ENCODE data around the gene PHF21A. TPM values are rescaled to one million over a fixed set of nuclear protein-coding genes. Genes with fewer than 3 reads are reported as not detected.
"Not testable (repeated sequence)": the region's sequence is repeated elsewhere in the genome, so short reads cannot be mapped to it uniquely, and the experiment has no call there.

Gene PHF21A
- total RNA-seq, 1 donor from 2014 or later: 33.7 TPM

DNA sequence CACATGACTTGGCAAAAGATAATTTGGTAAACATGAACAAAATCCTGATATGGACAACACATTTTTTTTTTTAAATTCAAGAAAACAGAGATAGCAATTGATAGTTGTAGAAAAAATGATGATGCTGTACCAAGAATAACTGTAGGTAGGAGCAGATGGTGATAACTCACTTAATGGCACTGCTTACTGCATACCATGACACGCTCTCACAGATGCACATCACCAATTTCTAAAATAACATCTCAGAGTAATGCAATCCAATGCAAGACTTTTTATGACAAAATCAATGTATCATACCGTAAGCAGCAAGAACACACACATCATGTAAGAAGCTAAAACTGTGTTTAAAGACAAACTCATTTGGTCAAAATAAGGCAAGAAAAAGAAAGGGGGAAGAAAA, 102.6 kb downstream of the PHF21A start:
- Mint-ChIP-seq H3K36me3 (ENCODE audit: low read depth) (peaks cover 7% of the 10 kb centered on the region), H3K27ac (no peak overlapping the region), H3K9me3 (peaks cover 8% of the 10 kb centered on the region), H3K4me1 (no peaks in the 10 kb centered on the region), H3K4me3 (no peak overlapping the region), H3K27me3 (no peaks in the 10 kb centered on the region)
- no peak for DNase-seq
- intact Hi-C loops (cut with micrococcal nuclease): no loop called here

- Mint-ChIP-seq H3K4me3 (no peak overlapping the region), H3K4me1 (no peaks in the 10 kb centered on the region)
Measured at GRCh38 chr11:46017341-46017740, 103.9 kb downstream of the PHF21A start.

GRCh38 chr11:46015941-46016340, 105.3 kb downstream of the PHF21A start:
- intact Hi-C loops (cut with micrococcal nuclease): no loop called here
- no peak for DNase-seq

More at GRCh38 chr11:46017341-46017740, 103.9 kb downstream of the PHF21A start:
- Mint-ChIP-seq H3K36me3 (ENCODE audit: low read depth) (peaks cover 7% of the 10 kb centered on the region), H3K27ac (no peak overlapping the region), H3K27me3 (no peaks in the 10 kb centered on the region), H3K9me3 (peaks cover 8% of the 10 kb centered on the region)
- intact Hi-C loops (cut with micrococcal nuclease): no loop called here
- DNase-seq: no peak

GRCh38 chr11:46014168-46014567, 107.1 kb downstream of the PHF21A start:
- not testable (repeated sequence) for H3K4me1 Mint-ChIP-seq

More at GRCh38 chr11:46015941-46016340, 105.3 kb downstream of the PHF21A start:
- H3K4me1 Mint-ChIP-seq: no peaks in the 10 kb centered on the region
- H3K27ac Mint-ChIP-seq: no peak overlapping the region
- H3K36me3 Mint-ChIP-seq (ENCODE audit: low read depth): peaks cover 7% of the 10 kb centered on the region
- H3K27me3 Mint-ChIP-seq: no peaks in the 10 kb centered on the region
- H3K4me3 Mint-ChIP-seq: no peak overlapping the region
- peaks cover 8% of the 10 kb centered on the region for H3K9me3 Mint-ChIP-seq

DNA sequence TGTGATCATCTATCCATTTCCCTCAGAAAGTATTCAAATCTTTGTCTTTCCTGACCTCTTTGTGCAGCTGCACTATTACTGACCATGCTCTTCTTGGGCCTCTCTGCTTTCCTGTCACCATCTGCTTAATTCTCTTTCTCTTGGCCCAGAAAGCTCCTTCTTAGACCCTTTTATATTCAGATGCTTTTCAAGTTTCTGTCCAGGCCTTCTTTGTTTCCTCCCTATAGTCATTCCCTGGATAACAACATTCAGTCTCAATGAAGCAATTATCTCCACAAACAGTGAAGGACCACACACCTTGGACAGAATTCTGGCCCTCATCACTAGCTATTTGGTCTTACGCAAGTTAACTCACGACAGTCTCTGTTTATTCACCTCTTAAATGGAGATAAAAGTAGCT, 109.1 kb downstream of the PHF21A start:
- no peaks in the 10 kb centered on the region for H3K4me1 Mint-ChIP-seq
- intact Hi-C loops (cut with micrococcal nuclease): no loop called here
- H3K27ac Mint-ChIP-seq: no peak overlapping the region
- no peak for DNase-seq
- H3K9me3 Mint-ChIP-seq: peaks cover 8% of the 10 kb centered on the region
- no peak overlapping the region for H3K4me3 Mint-ChIP-seq
- H3K36me3 Mint-ChIP-seq (ENCODE audit: low read depth): peaks cover 5% of the 10 kb centered on the region
- no peaks in the 10 kb centered on the region for H3K27me3 Mint-ChIP-seq

More at GRCh38 chr11:46014168-46014567, 107.1 kb downstream of the PHF21A start:
- DNase-seq; H3K27ac Mint-ChIP-seq; intact Hi-C loops (cut with micrococcal nuclease); H3K4me3 Mint-ChIP-seq; H3K36me3 Mint-ChIP-seq (ENCODE audit: low read depth); H3K27me3 Mint-ChIP-seq; H3K9me3 Mint-ChIP-seq: not testable (repeated sequence)

DNA sequence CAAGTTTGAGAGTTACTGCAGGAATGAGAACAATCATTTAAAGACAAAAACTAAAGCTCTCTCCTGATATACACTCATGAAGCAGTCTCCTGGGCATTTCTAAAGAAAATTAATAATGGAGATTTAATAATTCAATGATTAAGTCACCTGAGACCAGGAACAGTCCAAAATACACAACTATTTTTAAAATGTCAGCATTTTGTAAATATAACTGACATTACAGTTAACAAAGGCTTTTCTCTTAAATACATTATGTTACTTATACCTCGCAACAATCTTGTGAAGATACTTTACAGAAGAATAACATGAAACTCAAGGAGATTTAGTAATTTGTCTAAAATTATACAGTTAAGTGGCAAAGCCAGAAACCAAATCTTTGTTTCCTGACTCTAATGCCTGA, 111.2 kb downstream of the PHF21A start:
- DNase-seq: no peak
- peaks cover 3% of the 10 kb centered on the region for H3K9me3 Mint-ChIP-seq
- no peaks in the 10 kb centered on the region for H3K4me1 Mint-ChIP-seq
- intact Hi-C loops (cut with micrococcal nuclease): no loop called here
- H3K36me3 Mint-ChIP-seq (ENCODE audit: low read depth): peaks cover 2% of the 10 kb centered on the region
- H3K27ac Mint-ChIP-seq: no peak overlapping the region
- no peaks in the 10 kb centered on the region for H3K27me3 Mint-ChIP-seq
- H3K4me3 Mint-ChIP-seq: no peak overlapping the region

DNA sequence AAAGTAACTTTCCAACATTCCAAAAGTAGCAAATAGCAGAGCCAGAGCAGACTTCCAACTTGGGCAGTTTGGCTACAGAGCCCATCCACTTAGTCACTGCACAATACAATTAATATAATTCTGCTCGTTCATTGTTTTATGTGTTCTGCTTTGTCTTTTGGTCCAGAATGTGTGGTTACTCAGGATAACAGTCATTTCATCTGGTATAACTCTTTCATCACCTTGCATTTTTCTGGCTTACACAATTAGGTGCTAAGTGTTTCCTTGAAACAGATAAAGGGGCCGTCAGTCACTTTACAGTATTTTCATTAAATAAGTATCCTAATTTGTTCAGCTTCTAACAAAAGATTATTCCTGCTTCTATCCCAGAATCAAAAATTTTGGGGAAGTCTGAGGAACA, 111.6 kb downstream of the PHF21A start:
- intact Hi-C loops (cut with micrococcal nuclease): no loop called here
- H3K4me1 Mint-ChIP-seq: no peaks in the 10 kb centered on the region
- H3K36me3 Mint-ChIP-seq (ENCODE audit: low read depth): no peaks in the 10 kb centered on the region
- no peaks in the 10 kb centered on the region for H3K27me3 Mint-ChIP-seq
- no peak for DNase-seq
- no peak overlapping the region for H3K4me3 Mint-ChIP-seq
- no peak overlapping the region for H3K27ac Mint-ChIP-seq
- H3K9me3 Mint-ChIP-seq: no peaks in the 10 kb centered on the region

DNA sequence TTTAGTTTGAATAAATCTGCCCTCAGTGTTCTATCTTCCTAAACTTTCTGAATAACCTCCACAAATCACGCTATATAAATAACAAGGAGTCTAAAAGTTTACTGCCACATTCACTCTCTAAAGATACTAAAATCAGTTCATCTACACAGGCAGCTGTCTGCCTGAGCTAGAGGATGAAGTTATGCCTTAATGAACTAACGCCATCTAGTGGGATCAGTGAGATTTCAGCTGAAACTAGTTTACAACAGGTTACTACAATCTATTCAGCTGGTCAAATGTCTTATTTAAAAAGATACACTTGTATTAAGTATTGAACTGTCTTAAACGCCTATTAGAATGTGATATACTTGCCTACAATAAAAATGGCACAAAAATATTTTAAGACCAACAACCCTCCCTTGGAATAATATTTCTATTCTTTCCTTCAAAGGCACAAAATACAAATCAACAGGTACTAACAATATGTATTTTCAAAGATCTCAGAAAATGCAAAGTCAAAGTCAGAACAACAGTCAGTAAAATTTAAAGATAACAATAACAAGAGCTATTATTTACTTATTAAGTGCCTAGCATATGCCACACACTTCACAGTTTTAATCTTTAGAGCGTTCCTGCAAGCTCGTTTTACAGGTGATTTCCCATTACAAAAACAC, 114.7 kb downstream of the PHF21A start:
- no peaks in the 10 kb centered on the region for H3K27me3 Mint-ChIP-seq
- peak; percentile 83 for DNase-seq
- H3K27ac Mint-ChIP-seq: no peak overlapping the region
- intact Hi-C loops (cut with micrococcal nuclease): loop anchor here (1.0 kb wide), 2 partner anchors 41 to 163 kb away; no protein-coding TSS in a partner anchor
- H3K36me3 Mint-ChIP-seq (ENCODE audit: low read depth): no peaks in the 10 kb centered on the region
- H3K9me3 Mint-ChIP-seq: no peaks in the 10 kb centered on the region
- H3K4me1 Mint-ChIP-seq: no peaks in the 10 kb centered on the region
- no peak overlapping the region for H3K4me3 Mint-ChIP-seq

- Mint-ChIP-seq H3K27ac (no peak overlapping the region), H3K4me1 (no peaks in the 10 kb centered on the region), H3K36me3 (ENCODE audit: low read depth) (no peaks in the 10 kb centered on the region), H3K27me3 (no peaks in the 10 kb centered on the region), H3K9me3 (no peaks in the 10 kb centered on the region), H3K4me3 (no peak overlapping the region)
- DNase-seq: no peak
- intact Hi-C loops (cut with micrococcal nuclease): no loop called here
Measured at GRCh38 chr11:46003572-46003971, 117.7 kb downstream of the PHF21A start.

DNA sequence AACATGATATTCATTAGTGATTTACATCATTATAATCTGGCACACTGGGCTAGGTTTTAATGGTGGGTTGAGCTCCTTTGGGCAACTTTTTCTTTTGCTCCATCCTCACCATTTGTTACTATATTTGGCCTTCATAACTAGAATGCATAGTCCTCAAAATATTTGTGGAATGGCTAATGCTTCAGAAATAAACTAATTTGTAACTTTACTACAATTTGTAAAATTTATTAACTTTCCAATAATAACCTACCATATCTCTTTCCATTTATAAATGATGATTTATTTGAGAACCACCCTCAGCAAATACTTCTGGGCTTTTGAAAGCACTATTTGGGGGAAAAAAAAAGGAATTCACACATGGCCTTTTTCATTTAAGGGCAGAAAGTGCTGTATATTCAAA, 119.1 kb downstream of the PHF21A start:
- no peaks in the 10 kb centered on the region for H3K27me3 Mint-ChIP-seq
- H3K27ac Mint-ChIP-seq: no peak overlapping the region
- H3K4me3 Mint-ChIP-seq: no peak overlapping the region
- no peaks in the 10 kb centered on the region for H3K9me3 Mint-ChIP-seq
- intact Hi-C loops (cut with micrococcal nuclease): no loop called here
- no peak for DNase-seq
- no peaks in the 10 kb centered on the region for H3K4me1 Mint-ChIP-seq
- H3K36me3 Mint-ChIP-seq (ENCODE audit: low read depth): no peaks in the 10 kb centered on the region

- intact Hi-C loops (cut with micrococcal nuclease): no loop called here
- Mint-ChIP-seq H3K4me3 (no peak overlapping the region), H3K27ac (no peak overlapping the region), H3K4me1 (no peaks in the 10 kb centered on the region), H3K9me3 (no peaks in the 10 kb centered on the region), H3K27me3 (no peaks in the 10 kb centered on the region), H3K36me3 (ENCODE audit: low read depth) (no peaks in the 10 kb centered on the region)
- no peak for DNase-seq
Measured at GRCh38 chr11:46001448-46001914, 119.8 kb downstream of the PHF21A start.

- Mint-ChIP-seq H3K36me3 (ENCODE audit: low read depth) (no peaks in the 10 kb centered on the region), H3K27me3 (no peaks in the 10 kb centered on the region), H3K4me1 (no peaks in the 10 kb centered on the region), H3K27ac (no peak overlapping the region), H3K9me3 (no peaks in the 10 kb centered on the region), H3K4me3 (no peak overlapping the region)
- intact Hi-C loops (cut with micrococcal nuclease): no loop called here
- no peak for DNase-seq
Measured at GRCh38 chr11:45997599-45997998, 123.7 kb downstream of the PHF21A start.

DNA sequence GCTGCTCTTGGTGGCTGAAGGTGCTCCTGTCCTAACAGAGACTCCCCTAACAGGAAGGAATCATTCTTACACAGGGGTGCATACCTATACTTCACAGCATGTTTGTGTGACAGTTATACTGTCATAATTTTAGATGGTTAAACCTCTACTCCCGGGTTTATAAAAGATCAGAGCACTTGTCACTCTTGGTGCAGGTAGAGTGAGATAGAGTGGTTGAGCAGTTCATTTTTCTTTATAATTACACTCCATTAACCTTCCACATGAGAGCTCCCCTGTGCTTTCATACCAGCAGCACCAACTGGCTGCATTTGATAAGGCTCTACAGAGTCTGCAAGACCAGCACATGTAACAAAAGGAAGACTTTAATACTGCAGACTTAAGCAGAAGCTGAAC, 125.9 kb downstream of the PHF21A start:
- DNase-seq: no peak
- Mint-ChIP-seq H3K27ac (no peak overlapping the region), H3K9me3 (no peaks in the 10 kb centered on the region), H3K4me1 (no peaks in the 10 kb centered on the region), H3K36me3 (ENCODE audit: low read depth) (no peaks in the 10 kb centered on the region), H3K27me3 (no peaks in the 10 kb centered on the region), H3K4me3 (no peak overlapping the region)
- intact Hi-C loops (cut with micrococcal nuclease): no loop called here

DNA sequence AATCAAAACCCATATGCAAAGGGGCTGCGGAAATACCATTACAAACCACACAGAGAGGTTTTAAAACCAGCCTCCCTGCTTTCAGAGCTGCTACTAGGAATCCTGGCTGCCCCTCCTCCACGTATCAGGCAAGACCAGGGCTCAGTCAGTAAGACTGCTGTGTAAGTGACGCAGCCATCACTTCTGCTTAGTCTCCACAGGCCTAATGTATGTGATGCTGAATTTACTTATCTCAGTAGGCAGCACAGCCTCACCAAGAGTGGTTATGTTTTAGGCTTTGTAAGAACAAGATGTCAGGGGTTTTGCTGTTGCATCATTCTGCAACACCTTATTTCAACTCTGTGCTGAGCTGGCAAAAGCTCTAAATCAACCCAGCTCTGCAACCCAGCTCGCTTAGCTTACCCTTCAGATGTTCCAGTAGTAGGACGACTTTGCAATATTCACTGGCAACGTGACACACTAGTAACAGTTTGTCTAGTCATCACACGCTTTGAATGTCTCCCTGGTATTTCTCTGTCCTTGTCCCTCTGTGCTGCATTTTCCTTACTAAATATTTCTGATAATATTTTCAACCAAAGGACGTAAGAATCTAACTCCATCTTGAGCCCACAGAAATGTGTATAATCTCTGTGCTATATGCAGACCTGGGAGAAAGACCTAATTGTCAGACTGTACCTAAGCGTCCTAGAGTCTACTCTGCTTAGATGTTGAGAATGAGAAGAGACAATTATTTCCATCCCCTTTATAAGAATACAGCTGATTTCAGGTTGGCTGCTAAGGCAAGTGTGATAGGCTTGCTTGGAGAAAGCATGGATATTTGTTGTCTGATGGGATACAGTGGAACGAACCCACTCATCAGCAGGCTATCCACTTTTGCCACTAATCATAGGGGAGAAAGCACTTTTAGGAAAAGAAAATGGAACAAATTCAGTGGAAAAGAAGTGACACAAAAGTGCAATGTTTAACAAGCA, 126.6 kb downstream of the PHF21A start:
- no peaks in the 10 kb centered on the region for H3K9me3 Mint-ChIP-seq
- no peaks in the 10 kb centered on the region for H3K36me3 Mint-ChIP-seq (ENCODE audit: low read depth)
- intact Hi-C loops (cut with micrococcal nuclease): no loop called here
- DNase-seq: no peak
- no peaks in the 10 kb centered on the region for H3K27me3 Mint-ChIP-seq
- no peak overlapping the region for H3K27ac Mint-ChIP-seq
- H3K4me1 Mint-ChIP-seq: no peaks in the 10 kb centered on the region
- H3K4me3 Mint-ChIP-seq: no peak overlapping the region
